Activated T-helper 2 cell treated with anti-CD3 and anti-CD28 coated beads, Interferon-gamma antibody, Interleukin-2, Interleukin-4, amounts not matched to agents 10 μg/mL and 5 μg/mL and 100 μg/mL, durations not matched to agents 14 hours and 24 hours and 36 hours (primary cell): ENCODE results near the gene RAD9A. TPM values are rescaled to one million over a fixed set of nuclear protein-coding genes. Genes with fewer than 3 reads are reported as not detected.
A peak's percentile ranks its signal among the peaks of the same experiment; 100 is the strongest.

Experiments used
- DNase-seq: peaks from one replicate; pipeline ENCODE4 v3.0.0; 2021; ENCODE audit warnings: low spot score
- H3K27ac Mint-ChIP-seq: one replicate; pipeline ENCODE4 v1.8.0; 2021; ENCODE audit warnings: mixed read lengths
- H3K27me3 Mint-ChIP-seq: one replicate; pipeline ENCODE4 v1.8.0; 2021; ENCODE audit warnings: low read depth, mixed read lengths
- H3K36me3 Mint-ChIP-seq: one replicate; pipeline ENCODE4 v1.8.0; 2021; ENCODE audit warnings: low read depth, mixed read lengths
- H3K4me1 Mint-ChIP-seq: one replicate; pipeline ENCODE4 v1.8.0; 2021; ENCODE audit warnings: low read depth, mixed read lengths
- H3K4me3 Mint-ChIP-seq: one replicate; pipeline ENCODE4 v1.8.0; 2021; ENCODE audit warnings: low read depth, mild to moderate bottlenecking, moderate library complexity, mixed read lengths
- H3K9me3 Mint-ChIP-seq: one replicate; pipeline ENCODE4 v1.8.0; 2021; ENCODE audit warnings: mixed read lengths
- intact Hi-C: fragments of 100-400 bp; cut with micrococcal nuclease; formaldehyde crosslinking; loops from one replicate; pipeline ENCODE4 v1.15.1; 2023
- total RNA-seq: library from RNA; stranded (reverse); gene quantifications from 2 replicates; pipeline ENCODE4 v1.2.3, GENCODE V29; 2022

The RAD9A gene
- total RNA-seq, 1 donor from 2014 or later: 32.1 TPM

DNA sequence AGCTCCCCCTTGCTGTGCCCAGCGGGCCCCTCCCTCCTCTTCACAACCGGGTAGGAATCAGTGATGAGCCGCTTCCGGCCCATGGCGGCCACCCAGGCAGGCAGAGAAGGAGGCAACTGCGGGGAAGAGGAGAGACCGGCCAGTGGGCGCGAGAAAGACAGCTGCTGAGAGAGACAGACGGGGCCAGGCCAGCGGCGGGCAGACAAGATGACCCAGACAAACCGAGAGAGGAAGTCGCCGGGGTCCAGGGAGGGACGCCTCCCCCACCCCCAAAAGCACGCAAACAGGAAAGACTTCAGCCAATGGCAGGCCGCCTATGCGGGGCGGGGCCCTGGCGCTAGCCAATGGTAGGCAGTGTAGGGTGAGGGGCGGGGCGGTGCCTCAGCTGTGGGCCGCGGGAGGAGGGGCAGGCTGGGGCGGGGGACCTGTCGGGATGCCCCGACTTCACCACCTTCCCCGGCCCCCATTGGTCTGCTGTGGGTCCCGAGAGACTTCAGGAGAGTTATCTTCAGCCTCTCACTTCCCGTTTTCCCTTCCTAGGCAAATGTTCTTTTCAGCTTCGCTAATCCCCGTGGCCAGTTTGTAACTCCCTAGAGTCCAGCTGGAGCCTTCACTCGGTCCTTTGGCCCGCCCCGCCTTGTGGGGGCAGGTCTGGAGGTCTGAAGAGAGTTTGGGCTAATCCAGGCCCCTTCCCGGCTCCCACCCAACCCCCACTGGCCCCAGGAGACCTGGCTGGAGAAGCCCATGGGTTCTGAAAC lies 38.3 kb upstream of the RAD9A start, which contains the start of gene POLD4:
Gene POLD4, minus strand, starts transcription at position 230 of the 758 bp plus-strand sequence. Its CDS starts 147 bp downstream, at position 83.
- Mint-ChIP-seq H3K27me3 (peaks cover 8% of the 10 kb centered on the region), H3K4me1 (peaks cover 35% of the 10 kb centered on the region), H3K27ac (peak within 1 kb of the TSS; percentile 100)

DNA sequence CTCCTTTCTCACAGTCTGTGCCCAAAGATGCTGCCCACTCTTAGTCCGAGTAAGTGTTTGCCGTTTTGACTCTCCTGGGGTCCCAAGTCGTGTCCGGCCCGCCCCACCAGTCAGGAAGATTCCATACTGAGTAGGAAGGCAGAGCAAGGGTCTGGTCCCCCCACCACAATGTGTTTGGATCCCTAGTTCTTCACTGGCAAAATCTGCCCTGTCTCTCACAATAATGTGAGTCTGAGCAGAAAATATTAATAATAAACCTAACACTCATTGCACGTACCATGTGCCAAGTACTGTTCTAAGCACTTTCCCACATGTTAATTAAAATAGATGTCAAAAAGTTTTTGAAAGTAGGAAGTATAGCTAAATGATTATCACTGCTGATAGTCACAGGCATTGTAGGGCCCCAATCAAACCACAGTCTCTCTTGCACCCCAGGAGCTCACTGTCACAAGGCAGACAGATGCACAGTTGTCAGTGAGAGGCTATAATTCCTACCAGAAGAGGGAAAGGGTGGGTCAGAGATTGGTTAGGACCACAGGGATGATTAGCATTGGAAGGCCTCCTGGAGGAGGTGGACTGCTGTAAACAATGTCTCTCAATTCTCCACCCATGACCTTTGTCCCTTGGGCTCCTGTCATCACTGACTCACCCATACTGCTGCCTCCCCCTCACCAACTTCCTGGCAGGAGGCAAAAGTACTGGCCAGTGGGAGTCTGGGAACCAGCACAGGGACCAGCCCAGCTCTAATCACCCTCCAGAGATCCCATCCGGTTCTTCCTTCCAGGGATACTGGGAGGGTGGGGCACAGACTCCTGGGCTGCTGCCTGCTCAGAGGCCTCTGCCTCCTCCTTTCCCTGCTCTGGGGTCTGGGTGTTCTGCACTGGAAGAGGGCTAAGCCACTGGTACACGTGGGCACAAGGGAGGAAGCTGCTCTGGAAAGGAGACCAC lies 37.4 kb upstream of the RAD9A start:
- peaks cover 35% of the 10 kb centered on the region for H3K4me1 Mint-ChIP-seq
- intact Hi-C loops: loop anchor here (5.0 kb wide), 2 partner anchors 37 to 128 kb away; partner anchors contain the start of gene AIP

More for the DNA sequence above, 38.3 kb upstream of the RAD9A start, which contains the start of gene POLD4:
- peak; percentile 94 for DNase-seq
- Mint-ChIP-seq H3K4me3 (peak within 1 kb of the TSS; percentile 96), H3K36me3 (no peaks in the 10 kb centered on the region), H3K9me3 (no peaks in the 10 kb centered on the region)
- intact Hi-C loops: loop anchor here (1.0 to 5.0 kb wide), 4 partner anchors 21 to 155 kb away; partner anchors contain the start of genes AIP and CDK2AP2

DNA sequence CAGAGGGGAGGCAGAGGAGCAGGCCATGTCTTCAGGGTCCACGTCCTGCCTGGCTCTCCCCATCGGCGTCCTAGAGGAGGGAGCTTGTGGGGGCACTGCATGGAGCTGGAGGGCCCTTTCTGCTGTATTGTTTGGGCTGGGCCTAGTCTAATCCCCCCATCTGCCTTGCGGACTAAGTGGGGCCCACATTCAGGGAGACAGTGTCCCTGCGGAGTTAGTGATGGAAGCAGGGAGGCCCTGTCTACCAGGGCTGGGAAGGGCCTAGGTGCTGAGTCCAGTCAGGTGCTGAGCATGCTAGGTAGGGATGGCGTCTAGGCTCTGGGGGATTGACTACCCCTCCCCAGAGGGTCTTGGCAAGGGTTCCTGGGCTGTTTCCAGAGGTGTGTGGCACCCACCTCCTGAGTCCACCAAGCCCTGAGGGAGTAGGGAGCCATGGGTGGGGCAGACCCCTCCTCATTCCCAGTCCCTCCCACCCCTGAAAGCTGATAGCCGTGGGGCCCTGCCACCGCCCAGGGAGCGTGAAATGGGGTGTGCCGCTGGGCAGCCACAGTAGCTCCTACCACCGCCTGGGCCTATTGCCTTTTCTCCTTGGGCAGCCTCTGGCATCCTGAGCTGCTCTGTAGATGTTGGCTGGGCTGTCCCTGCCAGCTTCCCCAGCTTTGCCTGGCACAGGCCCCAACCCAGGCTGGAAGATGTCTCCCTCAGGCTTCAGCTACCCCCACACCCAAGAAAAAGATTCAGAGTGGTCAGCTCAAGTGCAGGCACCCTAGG lies 36.6 kb upstream of the RAD9A start:
- Mint-ChIP-seq H3K4me3 (peak overlapping the region; percentile 21), H3K9me3 (no peaks in the 10 kb centered on the region)

More for the DNA sequence above, 37.4 kb upstream of the RAD9A start:
- Mint-ChIP-seq H3K9me3 (no peaks in the 10 kb centered on the region), H3K4me3 (peak overlapping the region; percentile 96), H3K36me3 (no peaks in the 10 kb centered on the region), H3K27me3 (peaks cover 10% of the 10 kb centered on the region), H3K27ac (peak overlapping the region; percentile 100)
- no peak for DNase-seq

DNA sequence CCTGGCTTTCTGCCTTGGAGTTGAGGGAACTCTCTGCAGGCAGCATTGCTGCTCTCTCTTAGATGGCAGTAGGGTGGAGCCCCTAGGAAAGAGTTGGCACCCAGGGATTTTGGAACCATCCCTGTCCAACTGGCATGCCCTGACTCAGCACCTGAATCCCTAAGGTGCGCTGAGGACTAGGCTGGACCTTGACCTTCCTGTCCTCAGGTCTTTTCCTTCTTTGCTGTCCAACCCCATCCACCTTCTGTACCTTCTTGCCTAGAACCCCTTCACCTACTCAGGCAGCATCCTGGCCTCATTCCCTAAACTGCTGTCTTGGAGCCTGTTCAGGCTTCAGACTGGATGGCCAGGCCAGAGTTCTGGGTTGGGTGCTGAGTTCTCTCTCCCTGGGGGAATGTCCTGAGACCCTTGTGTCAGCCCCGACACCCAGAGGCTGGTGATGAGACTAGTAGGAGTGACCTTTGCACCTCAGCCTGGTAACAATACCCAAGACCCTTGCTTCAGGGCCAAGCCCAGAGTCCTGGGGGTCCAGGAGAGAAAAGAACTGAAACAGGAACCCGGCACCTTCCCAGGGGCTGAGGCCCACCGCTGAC lies 35.9 kb upstream of the RAD9A start:
- Mint-ChIP-seq H3K4me3 (peak overlapping the region; percentile 21), H3K27me3 (peaks cover 10% of the 10 kb centered on the region), H3K27ac (peak overlapping the region; percentile 73), H3K9me3 (no peaks in the 10 kb centered on the region), H3K36me3 (no peaks in the 10 kb centered on the region), H3K4me1 (peaks cover 35% of the 10 kb centered on the region)
- intact Hi-C loops: no loop called here
- DNase-seq: no peak

More for the DNA sequence above, 36.6 kb upstream of the RAD9A start:
- intact Hi-C loops: no loop called here
- Mint-ChIP-seq H3K27ac (peak overlapping the region; percentile 100), H3K4me1 (peaks cover 35% of the 10 kb centered on the region), H3K27me3 (peaks cover 10% of the 10 kb centered on the region), H3K36me3 (no peaks in the 10 kb centered on the region)
- DNase-seq: no peak

DNA sequence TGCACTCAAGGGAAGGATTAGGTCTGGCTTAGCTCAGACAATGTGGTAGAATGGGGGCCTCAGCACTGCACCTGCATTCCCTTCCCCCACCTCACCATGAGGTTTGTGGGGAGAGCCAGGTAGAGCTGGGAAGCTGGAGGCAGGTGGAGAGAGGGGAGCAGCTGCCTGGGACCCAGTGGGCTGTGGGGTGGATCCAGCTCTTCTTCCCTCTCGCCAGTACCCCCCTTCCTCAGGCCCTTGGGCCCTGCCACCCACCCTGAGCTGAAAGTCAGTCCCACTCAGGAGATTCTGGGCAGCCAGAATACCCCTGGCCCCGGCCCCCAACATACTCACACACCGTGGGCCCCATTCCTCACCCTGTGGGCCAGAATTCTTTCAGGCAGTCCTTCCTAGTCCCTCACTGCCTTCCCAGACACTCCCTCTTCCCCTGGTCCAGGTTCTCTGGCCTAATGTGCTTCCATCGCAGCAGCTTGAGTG lies 35.4 kb upstream of the RAD9A start:
- Mint-ChIP-seq H3K36me3 (no peaks in the 10 kb centered on the region), H3K27ac (peak overlapping the region; percentile 77), H3K9me3 (no peaks in the 10 kb centered on the region), H3K27me3 (peaks cover 14% of the 10 kb centered on the region), H3K4me3 (peak overlapping the region; percentile 10), H3K4me1 (peaks cover 32% of the 10 kb centered on the region)
- intact Hi-C loops: no loop called here
- no peak for DNase-seq

DNA sequence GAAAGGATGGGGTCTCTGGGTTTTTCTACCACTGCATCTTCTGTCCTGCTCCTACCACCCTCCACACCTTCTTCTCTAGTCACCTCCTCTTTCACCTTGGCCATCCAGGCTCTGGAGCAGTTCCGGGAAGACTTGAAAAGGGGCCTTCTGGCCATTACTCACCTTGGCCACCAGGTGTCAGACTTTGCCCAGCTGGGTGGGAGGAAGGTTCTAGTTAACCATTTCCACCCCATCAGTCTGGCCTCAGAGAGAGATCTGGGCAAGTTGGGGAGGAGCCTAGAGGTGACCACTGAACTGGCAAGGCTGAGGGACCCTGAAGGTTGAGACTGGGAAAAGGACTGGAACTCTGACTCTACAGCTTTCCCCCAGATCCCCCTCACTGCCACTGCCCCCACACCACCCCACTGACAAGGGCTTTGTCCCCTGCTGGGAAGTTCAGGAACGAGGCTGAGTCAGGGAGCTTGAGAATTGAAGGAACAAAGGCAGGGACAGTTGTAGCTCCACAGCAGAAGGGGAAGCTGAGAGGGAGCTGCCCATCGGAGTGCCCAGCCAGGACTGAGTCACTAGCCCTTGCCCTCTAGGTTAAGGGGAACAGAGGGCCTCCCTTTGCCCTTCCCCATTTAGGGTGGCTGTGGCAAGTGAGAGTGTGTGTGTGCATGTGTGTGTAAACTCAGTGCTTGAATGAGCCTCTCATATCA lies 34.8 kb upstream of the RAD9A start:
- intact Hi-C loops: loop anchor here (1.0 kb wide), 1 partner anchor 25 kb away; no protein-coding TSS in a partner anchor

DNA sequence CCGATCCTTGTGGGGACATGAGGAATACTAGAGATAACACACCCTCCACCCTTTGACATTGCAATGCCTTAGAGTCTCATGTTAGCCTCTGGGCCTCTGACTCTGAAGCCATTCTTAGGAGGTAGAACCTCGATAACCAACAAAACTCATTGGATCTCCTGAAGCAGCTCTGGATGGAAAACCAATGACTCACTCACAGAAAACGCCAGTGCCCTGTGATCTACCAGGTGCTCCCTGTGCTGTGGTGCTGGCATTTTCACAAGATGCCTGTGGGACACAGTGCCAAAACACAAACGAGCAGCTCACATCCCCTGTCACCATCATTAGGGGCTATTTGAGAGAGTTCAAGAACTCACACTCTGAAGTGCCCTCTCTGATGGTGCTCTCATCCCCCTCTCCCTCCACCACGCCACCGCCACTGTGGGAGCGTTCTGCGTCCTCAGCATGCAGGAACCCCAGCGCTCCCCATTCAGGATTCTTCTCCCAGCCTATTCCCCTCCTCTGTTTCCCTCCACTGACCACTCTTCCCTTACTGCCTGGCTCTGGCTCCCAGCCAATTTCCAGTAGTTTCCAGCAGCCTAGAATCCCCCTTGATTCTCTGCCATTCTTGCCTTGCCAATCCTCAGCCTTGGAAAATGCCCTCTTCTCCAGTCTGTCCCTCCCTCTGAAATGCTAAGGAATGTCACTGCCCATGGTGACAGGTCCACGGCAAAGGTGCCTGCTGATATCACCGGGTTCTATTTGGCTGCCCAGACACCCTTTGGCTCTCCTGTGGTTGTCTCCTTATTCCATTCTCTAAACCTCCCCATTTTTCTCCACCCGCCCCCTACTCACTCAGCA lies 33.7 kb upstream of the RAD9A start:
- Mint-ChIP-seq H3K9me3 (no peaks in the 10 kb centered on the region), H3K36me3 (no peaks in the 10 kb centered on the region), H3K27ac (no peak overlapping the region), H3K4me3 (no peak overlapping the region), H3K4me1 (peaks cover 28% of the 10 kb centered on the region), H3K27me3 (peaks cover 29% of the 10 kb centered on the region)
- DNase-seq: no peak
- intact Hi-C loops: loop anchor here (1.0 kb wide), 1 partner anchor 24 kb away; no protein-coding TSS in a partner anchor

More for the DNA sequence above, 34.8 kb upstream of the RAD9A start:
- DNase-seq: peak; percentile 59
- H3K4me3 Mint-ChIP-seq: peak overlapping the region; percentile 10
- peaks cover 28% of the 10 kb centered on the region for H3K4me1 Mint-ChIP-seq
- peak overlapping the region; percentile 77 for H3K27ac Mint-ChIP-seq
- H3K9me3 Mint-ChIP-seq: no peaks in the 10 kb centered on the region
- no peaks in the 10 kb centered on the region for H3K36me3 Mint-ChIP-seq
- H3K27me3 Mint-ChIP-seq: peaks cover 19% of the 10 kb centered on the region

DNA sequence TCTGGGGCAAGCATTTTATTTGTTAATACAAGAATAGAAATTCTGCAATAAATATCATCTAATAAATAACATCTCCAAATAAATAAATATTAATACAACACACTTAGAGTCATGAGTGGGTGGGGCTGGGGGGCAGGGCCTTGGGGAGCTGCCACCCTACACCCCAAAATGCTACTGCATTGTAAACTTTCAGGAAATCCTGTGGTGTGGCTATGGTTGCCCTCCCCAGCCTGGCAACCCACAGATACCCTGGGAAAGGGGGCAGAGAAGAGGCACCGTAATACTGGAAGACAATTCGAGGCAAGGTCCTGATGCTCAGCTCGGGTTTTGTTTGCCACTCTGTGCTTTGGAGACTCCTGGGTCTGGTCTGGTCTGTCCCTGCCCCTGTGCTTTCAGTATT lies 27.6 kb upstream of the RAD9A start:
- no peak overlapping the region for H3K4me3 Mint-ChIP-seq
- H3K36me3 Mint-ChIP-seq: peaks cover 5% of the 10 kb centered on the region
- H3K4me1 Mint-ChIP-seq: peaks cover 18% of the 10 kb centered on the region

DNA sequence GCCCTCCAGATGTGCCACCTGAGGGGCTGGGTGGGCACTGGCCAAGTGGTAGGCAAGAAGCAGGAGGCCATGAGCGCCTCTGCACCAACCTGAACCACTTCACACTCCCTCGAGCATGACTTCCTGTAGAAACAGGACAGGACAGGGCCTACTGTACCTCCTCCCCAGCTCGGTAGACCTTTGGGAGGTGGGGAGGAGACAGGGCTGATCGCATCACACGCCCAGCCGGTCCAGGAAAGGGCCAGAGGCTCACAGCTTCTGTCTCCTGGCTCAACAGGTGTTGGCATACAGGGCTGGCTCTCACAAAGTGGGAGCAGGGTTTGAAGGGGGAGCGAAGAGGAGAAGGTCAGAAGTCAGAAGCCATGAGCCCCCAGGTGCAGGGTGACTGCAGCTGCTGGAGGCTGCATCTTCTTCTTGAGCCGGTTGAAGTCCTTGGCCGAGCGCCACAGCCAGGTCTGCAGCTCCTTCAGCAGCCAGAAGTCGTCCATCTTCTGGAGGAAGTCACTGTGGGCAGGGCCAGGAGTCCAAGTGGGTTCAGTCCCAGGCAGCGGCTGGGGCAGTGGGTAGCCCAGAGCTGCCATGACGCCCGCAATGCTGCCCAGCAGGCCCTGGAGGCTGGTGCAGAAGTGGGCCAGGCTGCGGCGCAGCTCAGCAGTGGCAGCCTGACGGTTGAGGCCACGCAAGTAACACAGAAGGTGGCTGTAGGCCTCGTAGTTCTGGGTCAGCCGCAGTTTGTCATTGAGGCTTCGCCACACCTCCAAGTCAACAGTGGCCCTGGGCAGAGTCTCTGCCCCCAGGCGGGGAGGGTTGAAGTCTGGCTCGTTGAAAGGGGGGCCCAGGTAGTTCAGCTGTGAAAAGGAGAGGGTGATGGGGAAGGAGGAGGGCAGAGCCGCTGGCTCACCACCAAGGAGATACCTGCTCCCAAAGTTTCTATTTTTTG lies 26.7 kb upstream of the RAD9A start:
- no peak overlapping the region for H3K27ac Mint-ChIP-seq
- no peak overlapping the region for H3K4me3 Mint-ChIP-seq
- H3K4me1 Mint-ChIP-seq: peaks cover 23% of the 10 kb centered on the region
- peaks cover 5% of the 10 kb centered on the region for H3K36me3 Mint-ChIP-seq
- no peaks in the 10 kb centered on the region for H3K9me3 Mint-ChIP-seq
- H3K27me3 Mint-ChIP-seq: peaks cover 52% of the 10 kb centered on the region
- intact Hi-C loops: no loop called here
- DNase-seq: no peak

More for the DNA sequence above, 27.6 kb upstream of the RAD9A start:
- no peak for DNase-seq
- Mint-ChIP-seq H3K9me3 (no peaks in the 10 kb centered on the region), H3K27ac (no peak overlapping the region), H3K27me3 (peaks cover 44% of the 10 kb centered on the region)
- intact Hi-C loops: no loop called here
